Measurements from ENCODE around the gene OPCML.

GRCh38 chr11:132821014-132821413 is 711.3 kb downstream of the OPCML start:
- TF ChIP-seq, protein P1, sequence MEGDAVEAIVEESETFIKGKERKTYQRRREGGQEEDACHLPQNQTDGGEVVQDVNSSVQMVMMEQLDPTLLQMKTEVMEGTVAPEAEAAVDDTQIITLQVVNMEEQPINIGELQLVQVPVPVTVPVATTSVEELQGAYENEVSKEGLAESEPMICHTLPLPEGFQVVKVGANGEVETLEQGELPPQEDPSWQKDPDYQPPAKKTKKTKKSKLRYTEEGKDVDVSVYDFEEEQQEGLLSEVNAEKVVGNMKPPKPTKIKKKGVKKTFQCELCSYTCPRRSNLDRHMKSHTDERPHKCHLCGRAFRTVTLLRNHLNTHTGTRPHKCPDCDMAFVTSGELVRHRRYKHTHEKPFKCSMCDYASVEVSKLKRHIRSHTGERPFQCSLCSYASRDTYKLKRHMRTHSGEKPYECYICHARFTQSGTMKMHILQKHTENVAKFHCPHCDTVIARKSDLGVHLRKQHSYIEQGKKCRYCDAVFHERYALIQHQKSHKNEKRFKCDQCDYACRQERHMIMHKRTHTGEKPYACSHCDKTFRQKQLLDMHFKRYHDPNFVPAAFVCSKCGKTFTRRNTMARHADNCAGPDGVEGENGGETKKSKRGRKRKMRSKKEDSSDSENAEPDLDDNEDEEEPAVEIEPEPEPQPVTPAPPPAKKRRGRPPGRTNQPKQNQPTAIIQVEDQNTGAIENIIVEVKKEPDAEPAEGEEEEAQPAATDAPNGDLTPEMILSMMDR (IDR thresholded peaks at IDR 0.05): no peak
- TF ChIP-seq EZH2 (IDR thresholded peaks at IDR 0.05; ENCODE audit: borderline replicate concordance, insufficient read depth, low read depth, low read length, poor library complexity, severe bottlenecking): no peak
